Mucosa of gallbladder (tissue), 1 donor: Measurements from ENCODE around the gene RASD1. TPM values are rescaled to one million over a fixed set of nuclear protein-coding genes. Genes with fewer than 3 reads are reported as not detected.
A peak's percentile ranks its signal among the peaks of the same experiment; 100 is the strongest.
"Not testable (repeated sequence)": the region's sequence is repeated elsewhere in the genome, so short reads cannot be mapped to it uniquely, and the experiment has no call there.

Experiments
- DNase-seq: peaks from one replicate; pipeline ENCODE4 v3.0.0-alpha.2; 2020; ENCODE audit warnings: low spot score
- total RNA-seq: library from RNA; stranded (reverse); gene quantifications from one replicate; pipeline ENCODE4 v1.2.1, GENCODE V29; 2021
- donor health status: DM: no; HTN: no; CAD: no.

The RASD1 gene
- total RNA-seq, 1 donor from 2014 or later, result 4.6 TPM

DNA sequence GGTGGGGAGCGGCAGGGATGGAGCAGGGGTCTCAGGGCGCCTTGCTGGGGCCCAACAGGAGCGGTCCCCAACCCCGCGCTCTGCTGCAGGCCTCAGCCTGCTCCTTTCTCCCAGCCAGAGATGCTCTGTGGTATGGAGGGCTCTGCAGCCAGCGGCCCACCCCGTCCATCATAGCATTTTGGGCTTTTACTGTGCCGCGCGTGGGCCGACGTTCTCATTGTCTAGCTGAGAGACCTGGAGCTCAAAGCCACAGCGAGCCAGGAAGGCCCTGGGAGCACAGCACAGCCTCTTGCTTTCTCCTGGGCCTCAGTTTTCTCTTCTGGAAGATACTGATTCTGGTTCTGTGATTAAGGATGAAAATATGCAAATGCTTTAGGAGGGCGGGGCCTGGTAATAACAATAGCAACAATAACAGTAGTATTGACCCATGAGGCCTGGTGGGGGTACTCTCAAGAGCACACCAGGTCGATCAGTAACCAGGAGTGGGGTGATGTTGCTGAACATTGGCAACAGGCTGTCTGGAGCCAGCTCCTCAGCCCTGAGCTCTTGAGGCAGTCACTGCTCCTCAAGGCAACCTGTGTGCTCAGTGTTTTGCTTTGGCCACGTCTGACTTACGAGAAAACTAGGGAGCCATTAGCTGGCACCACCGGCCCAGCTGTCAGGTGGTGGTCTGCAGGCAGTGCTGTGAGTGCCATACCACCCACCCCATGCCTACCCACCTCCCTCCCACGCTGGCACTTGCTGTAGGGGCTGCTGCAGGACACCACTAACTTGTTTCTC lies 1.1 kb upstream of the RASD1 start:
- DNase-seq, result no peak

DNA sequence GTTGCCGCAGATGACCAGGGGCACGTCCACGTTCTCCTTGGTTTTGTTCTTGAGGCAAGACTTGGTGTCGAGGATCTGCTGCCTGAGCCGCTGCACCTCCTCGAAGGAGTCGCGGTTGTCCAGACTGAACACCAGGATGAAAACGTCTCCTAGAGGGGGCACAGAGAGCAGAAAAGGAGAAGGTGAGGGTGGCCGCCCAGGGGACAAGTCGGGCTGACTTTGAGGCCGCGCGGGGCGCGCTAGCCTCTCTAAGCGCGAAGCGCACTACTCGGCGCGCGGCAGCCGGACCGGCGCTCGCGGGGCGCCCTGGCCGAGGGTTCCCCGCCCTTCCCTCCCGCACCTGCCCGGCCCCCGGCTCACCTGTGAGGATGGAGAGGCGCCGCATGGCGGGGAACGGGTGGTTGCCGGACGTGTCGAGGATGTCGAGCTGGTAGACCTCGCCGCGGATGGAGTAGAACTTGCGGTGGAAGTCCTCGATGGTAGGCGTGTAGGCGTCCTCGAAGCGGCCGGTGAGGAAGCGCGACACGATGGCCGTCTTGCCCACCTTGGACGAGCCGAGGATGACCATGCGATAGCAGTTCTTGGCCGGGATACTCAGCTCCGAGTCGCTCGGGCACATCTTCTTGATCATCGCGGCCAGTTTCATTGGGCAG lies 533 bp downstream of the RASD1 start:
- DNase-seq, result no peak

DNA sequence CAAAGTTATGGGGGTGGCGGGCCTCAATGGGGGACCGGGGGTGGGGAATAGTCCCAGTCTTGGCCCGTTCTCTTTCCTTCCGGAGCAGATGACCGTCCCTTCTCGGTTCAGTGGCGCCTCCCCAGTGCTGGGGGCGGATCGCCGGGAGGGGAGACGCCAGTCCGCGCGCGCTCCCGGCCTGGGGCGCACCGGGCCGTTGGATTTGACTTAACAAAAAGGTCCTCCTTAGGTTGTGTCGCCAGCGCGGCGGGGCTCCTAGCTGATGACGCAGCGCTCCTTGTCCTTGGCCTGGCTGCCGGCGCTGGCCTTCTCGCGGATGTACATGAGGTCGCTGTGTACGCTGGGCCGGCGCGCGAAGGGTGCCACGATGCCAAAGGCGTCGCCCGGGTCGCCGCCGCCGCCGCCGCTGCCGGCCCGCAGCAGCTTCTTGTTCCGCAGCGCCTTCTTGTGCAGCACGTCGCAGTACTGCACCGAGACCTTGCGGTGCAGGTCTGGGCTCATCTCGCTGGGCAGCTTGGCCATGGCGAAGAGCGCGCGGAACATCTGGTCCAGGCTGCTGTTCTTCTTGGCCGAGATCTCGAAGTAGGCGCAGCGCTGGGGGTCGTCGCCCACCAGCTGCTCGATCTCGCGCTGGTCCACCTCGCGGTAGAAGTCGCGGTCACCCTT lies 1.2 kb downstream of the RASD1 start:
- DNase-seq, result no peak

DNA sequence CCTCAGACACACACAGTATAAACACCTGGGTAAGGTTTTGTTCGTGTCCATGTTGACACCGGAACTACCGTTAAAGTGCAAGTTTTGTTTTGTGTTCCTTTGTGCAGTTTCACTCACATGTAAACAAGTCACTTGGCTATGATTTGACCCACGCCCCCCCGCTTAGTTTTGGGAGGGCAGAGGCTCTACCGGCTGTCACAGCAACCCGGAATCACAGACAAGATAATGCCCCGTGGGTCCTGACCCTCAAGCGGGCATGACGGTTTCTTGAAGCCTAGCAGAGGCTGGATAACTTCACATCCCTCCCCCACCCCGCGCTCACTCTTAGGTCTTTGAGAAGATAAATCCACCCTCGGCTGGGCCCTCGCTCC lies 1.7 kb downstream of the RASD1 start:
- no peak for DNase-seq

DNA sequence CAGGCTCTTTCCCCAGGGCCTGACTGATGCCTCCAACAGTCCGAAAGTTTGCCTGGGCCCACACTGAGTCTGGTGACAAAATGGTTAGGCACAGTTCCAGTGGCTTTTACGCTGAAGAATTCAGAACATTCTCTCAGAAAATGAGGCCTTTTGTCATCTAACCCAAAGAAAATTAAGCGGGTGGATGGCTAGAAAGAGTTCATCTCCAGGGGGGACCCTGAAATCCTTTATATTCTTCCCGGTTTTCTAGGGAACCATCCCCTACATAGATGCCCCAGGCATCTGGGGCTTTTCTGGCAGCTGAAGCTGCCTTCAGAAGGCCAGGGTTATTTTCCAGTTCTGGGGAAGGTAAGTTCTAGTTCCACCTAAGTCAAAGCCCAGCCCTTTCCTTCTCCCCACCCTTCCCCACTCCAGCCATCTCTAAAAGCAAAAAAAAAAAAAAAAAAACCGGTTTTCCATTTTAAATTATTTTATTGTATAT lies 2.2 kb downstream of the RASD1 start:
- DNase-seq, result no peak

DNA sequence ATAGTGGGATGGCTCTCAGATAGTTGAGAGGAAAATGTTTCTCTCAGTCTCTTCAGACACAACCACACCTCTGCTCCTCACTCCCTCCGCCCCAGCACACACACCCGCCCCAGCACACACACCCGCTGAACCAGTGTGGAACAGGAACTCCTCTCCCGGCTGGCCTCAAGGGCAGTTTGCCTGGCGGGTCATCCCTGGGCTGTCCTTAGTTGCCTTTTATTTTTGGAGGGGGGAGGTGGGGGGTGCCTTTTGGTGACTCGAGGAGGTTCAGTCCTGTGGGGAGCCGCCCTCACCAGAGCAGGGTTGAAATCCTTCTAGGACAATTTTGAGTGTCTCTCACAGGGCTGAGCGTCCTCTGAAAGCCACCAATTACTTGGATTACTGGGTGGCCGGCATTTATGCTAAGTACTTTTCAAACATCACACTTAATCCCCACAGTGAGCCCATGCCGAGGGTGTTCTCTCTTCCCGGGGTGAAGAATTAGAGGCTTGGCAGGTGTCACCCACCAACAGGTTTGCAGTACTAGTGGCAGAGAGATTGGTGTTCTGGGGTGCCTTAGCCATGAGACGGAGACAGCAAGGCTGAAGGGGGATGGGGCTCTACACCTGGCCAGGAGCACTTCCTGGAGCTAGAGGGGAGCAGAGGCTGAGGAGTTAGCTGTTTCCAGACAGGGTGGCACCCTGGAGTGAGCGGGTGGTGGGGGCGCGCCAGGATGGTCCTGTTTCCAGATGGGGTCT lies 2.8 kb downstream of the RASD1 start:
- no peak for DNase-seq

DNA sequence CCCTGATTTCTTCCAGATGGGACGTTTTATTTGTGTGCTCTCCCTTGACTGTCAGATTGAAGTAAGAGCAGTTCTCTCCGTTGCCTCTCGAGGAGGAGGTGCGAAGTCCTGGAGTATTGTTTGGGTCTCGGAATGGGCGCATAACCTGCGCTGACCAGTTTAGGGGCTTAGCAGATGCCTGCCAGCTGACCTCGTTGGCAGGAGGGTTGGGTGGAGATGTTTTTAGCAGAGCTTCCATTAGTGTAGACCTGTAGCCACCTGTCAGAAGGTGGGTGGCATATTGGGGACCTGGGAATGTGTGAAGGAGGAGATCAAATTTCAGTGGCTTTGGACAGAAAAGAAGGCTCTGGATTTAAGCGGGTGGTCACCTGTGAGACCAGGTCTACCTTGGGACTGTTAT lies 3.6 kb downstream of the RASD1 start:
- no peak for DNase-seq

DNA sequence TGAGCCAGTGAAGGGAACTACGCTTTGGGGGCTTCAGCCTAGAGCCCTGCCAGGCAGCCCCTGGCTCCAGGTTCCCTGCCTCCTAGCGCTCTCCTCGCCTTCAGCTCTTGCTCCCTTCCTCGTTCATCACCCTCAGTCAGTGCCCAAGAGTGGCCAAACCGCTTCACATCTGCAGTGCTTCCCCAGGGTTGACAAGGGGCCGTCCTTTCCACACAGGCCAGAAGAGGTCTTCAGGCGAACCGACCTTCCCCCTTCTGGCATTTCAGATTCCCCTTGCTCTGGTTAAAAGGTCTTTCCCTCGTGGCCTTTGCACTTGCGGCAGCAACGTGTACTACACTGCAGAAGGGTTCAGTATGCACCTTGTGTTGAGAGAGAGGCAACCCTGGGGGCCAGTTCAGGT lies 4.1 kb downstream of the RASD1 start:
- DNase-seq, result no peak

DNA sequence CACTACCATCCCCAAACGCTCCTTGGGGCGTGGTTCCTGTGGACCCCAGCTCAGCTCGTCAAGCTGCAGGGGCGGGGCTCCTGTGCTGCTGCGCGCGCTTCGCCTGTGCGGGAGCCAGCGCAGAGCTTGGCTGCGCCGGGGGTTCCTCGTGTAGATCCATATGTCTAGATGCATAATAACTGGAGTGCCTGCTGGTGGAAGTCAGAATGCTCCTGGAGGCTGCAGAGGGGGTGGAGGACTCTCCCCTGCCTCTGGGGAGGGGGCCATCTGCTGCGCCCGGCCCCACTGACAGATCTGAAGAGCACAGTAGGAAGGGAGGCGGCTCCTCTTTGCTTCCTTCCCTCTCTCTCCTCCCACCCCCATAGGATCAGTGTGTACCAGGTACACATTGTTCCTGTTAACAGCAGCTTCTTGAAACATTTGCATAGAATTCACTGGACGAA lies 4.6 kb downstream of the RASD1 start:
- DNase-seq, result no peak

DNA sequence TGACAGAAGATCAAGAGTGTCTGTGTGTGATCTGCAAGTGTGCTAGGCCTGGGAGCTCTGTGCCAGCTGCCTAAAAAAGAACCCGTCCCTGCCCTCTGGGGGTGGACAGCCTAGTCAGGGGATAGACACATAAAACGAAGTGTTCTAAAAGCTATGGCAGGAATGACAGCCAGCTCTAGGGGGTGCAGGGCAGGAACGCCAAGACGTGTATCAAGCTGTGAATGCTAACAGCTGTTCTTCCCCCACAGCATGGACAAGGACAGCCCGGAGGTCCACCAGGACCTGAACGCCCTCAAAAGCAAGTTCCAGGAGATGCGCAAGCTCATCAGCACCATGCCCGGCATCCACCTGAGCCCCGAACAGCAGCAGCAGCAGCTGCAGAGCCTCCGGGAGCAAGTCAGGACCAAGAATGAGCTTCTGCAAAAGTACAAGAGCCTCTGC lies 5.1 kb downstream of the RASD1 start:
- no peak for DNase-seq

DNA sequence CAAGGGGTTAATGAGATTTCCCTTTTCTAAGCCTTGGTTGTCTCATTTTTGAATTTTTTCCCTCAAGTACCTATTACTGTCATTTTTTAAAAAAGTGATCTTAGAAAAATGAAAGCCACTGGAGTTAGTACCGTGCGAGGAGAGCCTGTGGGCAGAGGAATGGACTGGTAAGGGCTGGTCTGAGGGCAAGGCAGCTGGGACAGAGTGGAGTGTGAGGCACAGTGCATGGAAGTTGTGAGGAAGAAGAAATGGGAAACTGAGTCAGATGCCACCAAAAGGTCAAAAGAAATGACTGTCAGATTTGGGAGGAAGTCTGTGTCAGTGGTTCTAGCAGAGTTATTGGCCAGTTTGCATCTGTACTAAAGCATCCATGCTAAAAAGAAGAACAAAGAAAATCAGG lies 8.2 kb downstream of the RASD1 start:
- DNase-seq, result no peak

DNA sequence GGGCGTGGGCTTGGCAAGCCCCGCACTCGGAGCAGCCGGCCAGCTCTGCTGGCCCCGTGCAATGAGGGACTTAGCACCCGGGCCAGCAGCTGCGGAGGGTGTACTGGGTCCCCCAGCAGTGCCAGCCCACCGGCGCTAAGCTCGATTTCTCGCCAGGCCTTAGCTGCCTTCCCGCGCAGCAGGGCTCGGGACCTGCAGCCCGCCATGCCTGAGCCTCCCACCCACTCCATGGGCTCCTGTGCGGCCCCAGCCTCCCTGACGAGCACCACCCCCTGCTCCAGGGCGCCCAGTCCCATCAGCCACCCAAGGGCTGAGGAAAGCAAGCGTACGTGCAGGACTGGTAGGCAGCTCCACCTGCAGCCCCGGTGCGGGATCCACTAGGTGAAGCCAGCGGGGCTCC lies 9.8 kb downstream of the RASD1 start:
- DNase-seq, result not testable (repeated sequence)

DNA sequence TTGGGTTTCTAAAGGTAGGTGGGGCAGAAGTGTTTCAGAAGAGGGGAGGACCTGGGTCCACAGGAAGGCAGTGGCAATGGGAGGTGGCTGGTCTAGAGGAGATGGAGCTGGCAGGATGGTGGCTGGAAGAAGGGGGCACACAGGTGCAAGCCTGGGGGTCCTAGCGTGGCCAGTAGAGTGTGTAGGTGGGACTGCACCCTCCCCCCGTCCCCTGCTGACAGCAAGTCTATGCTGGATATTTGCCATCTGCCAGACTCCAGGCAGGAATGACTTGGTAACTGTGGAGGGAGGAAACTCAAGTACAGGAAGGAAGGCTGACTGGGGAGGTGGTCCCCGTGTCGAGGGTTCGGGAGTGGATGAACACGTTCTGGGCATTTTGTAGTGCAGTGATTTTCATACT lies 10.8 kb downstream of the RASD1 start:
- no peak for DNase-seq

DNA sequence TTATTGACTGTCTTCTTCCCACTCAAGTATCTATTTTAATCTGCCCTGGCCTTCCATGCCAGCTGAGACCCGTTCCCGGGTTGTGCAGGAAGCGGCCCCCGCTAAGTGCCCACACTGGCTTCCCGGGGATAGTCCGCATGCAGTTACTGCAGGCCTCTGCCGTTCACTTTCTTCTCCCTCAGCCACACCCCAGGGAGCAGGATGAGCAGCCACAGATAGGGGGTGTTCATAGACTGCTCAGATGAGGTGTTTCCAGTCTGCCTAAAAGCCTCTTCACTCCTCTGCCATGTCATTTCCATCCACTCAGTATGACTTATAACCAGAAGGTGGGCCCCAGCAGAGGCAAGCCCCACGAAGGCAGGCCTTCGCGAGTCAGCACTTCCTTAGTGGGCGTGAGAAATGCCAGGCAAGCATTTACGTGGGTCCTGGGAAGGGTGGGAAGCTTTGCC lies 11.7 kb downstream of the RASD1 start:
- DNase-seq, result no peak

DNA sequence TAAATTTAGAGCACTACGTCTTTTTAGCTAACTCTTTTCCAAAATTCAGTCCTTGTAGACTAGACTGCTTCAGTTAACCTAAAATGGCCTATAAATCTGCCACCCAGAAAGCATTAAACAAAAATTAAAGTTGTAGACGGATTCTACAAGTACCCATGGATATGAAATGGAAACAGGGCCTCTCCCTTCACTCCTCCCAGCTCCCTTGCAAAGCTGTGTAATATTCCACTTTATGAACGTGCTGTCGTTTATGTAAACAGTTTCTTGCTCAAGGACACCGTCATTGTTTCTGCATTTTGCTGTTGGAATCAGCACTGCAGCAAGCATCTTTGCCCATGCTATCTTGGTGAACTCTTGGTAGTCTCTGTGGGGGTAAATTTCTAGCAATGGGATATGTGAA lies 14.3 kb downstream of the RASD1 start:
- DNase-seq, result no peak

DNA sequence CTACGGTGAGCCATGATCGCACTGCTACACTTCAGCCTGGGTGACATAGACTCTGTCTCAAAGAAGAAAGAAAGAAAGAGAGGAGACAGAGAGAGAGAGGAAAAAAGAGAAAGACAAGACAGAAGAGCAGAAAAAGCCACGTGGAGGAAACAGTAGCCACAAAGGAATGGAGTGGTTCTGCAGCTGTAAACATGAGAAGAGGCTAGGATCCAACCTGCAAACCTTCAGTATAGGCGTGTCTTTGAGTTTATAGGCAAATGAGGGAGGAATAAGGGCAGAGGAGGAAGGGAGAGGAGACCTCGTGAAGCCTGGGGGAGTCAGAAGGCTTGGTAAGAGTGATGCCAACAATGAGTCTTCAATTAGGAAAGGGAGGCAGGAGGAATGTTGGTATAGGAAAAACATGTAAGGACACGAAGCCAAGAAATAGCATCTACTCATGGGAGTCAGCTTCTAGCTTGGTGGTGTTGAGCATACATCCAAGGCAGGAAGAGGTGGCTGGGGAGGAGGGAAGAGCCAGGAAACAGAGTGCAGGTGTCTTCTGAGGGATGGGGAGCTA lies 15.5 kb downstream of the RASD1 start:
- DNase-seq, result no peak

DNA sequence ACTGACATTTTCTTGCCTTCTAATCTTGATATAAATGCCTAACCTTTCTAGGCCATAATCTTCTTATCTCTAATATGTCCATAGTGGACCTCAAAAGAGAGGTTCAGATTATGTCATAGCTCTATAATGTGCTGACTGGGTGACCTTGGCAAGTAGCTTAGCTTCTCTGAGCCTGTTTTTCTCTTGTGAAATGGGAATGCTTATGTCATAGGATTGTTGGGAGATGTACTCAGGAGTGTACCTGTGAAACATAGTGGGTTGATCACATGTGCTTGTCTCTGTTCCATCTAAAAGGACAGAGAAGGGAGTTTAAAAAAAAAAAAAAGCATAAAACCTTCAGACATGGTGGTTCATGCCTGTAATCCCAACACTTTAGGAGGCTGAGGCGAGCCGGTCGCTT lies 17.0 kb downstream of the RASD1 start:
- DNase-seq, result no peak

DNA sequence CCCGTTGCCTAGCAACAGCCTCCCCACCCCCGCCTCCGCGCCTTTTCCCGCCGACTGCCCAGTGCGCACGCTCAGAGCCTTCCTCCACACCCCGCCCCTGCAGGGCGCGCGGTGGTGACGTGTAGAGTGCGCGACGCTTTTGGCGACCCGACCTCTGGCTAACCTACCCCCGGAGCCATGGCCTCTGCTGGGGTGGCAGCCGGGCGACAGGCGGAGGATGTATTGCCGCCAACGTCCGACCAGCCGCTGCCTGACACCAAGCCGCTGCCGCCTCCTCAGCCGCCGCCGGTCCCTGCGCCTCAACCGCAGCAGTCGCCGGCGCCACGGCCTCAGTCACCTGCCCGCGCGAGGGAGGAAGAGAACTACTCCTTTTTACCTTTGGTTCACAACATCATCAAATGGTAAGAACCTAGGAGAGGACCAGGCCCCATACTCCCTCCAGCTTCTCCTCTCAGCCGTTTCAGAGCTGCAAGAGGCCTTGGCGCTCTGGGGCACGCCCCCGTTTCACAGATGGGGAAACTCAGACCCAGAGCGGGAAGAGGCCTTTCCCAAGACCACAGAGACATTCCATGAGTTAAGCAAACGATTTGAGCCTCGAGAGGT lies 19.2 kb downstream of the RASD1 start, which contains the start of gene MED9:
Gene MED9, plus strand, starts transcription at position 136 of the 603 bp plus-strand sequence. Its CDS starts 42 bp downstream, at position 178.
- DNase-seq, result peak; percentile 91

DNA sequence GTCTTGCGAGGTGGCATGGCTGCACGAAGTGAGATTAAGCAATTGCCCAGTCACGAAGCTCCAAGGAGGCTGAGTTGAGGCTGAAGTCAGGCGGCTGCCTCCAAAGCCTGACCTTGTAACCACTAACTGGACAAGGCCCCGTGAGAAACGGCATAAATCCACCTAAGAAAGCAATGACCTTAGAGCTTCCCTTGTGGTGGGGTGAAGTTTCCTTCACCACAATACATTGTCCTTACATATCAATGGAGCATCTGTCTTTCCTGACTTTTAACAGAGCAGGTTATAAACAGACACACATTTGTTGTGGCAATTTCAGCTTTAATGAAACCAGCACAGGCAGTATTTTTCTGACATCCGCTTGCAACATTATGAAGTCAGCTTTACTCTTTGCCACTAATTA lies 21.9 kb downstream of the RASD1 start:
- DNase-seq, result no peak

DNA sequence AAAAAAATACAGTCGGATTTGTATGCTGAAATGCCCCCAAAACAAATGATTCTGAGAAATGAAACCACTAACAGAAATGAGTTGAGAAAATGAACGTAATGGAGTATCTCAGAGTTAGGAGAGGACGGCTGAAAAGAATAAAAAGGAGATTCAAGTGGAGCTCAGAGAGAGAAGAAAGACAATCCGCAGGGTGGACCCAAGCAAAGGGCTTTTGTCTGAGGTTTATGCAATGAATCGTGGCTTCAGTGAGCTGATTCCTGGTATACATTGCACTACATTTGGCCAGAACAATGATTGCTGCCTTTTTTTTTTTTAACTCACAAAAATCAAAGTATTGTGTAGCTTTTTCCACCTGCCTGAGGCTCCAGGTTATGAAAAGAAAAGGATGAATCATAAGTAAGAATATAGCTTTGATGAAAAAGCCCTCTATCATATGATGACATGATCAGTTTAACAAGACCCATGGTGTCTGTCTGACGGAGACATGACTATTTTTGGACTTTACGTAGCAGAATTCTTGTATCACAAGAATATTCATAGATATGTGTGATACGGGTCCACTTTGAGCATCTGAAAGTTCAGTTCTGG lies 23.8 kb downstream of the RASD1 start:
- DNase-seq, result no peak

DNA sequence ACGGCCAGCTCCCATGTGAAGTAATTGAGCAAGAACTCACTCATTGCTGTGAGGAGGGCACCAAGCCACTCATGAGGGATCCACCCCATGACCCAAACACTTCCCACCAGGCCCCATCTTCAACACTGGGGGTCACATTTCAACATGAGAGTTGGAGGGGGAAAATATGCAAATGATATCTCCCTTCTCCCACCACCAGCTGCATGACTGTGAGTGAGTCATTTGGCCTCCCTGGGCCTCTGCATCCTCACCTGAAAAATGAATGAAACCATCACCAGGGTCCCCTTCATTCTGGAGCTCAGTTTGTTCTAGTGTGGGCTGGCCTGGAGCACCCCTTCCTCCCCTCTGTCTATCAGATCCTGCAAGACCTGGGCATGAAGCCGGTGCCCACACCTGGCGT lies 26.2 kb downstream of the RASD1 start:
- no peak for DNase-seq
